Measurements from ENCODE around the gene SLC27A3.
A peak's percentile ranks its signal among the peaks of the same experiment; 100 is the strongest.
"Not testable (repeated sequence)": the region's sequence is repeated elsewhere in the genome, so short reads cannot be mapped to it uniquely, and the experiment has no call there.

SLC27A3 gene

DNA sequence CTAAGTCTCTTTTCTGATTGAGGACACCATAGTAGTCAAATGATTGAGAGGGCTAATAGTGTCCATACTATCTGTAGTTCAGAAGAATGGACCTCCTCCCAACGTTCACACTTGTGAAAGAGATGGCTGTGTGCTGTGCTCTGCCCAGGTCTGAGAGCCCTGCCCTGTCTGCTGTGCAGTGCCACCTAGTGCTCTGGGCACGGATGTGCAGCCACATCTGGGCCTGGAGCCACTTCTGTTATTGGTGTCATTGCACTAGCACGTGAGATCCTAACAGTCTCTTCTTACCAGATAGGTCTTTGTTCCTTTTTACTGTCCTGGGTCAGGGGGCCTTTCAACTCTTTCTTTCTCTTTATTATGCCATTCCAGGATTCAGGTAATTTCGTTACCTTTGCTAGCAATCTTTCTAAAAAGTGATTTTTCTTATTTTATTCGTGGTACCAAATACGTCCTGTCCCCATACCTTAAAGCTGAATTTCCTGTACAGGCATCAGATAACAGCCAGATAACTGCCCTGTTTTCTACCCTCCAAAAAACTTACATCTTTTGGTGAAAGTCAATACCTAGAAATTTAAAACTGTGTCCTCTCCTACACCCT is 25.7 kb upstream of the SLC27A3 start:
- TF ChIP-seq GATA1 (IDR thresholded peaks at IDR 0.05; ENCODE audit: low read depth, low read length), result no peak
- no peak for TF ChIP-seq POLR2A (IDR thresholded peaks at IDR 0.05; ENCODE audit: low read length)
- DNase-seq, result peak; percentile 82 to 87

- DNase-seq, result no peak
- TF ChIP-seq POLR2A (IDR thresholded peaks at IDR 0.05; ENCODE audit: low read length) (no peak), GATA1 (IDR thresholded peaks at IDR 0.05; ENCODE audit: low read depth, low read length) (no peak)
Observed at GRCh38 chr1:153750026-153750995, 24.9 kb upstream of the SLC27A3 start.

- no peak for DNase-seq
Observed at GRCh38 chr1:153752072-153752471, 23.1 kb upstream of the SLC27A3 start.

DNA sequence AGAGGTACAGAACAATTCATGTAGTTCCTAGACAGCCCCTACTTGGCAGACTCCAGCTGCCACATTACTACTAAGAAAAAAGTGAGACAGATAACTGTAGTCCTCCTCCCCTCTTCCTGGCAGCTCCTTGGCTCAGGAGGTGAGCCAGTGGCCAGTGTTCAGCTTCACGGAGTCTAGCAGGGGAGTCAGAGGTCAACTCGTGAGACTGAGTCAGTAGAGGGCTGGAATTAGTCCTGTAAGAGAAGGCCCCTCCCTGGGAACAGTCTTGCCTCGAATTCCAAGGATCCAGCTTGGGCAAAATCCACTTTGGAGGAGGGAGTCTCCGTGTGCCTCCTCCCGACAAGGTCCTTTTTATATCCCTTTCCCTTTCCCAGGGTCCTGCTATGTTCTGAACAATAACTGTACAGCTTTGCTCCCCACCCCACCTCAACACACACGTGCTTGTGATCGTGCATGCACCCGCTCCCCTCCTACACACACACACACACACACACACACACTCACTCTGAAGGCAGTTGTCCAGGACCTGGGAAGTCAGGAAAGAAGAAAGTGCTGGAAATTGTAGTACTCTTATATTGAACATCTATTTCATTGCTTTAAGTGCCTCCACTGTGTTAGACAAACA is 22.5 kb upstream of the SLC27A3 start:
- DNase-seq, result no peak
- TF ChIP-seq POLR2A (IDR thresholded peaks at IDR 0.05; ENCODE audit: low read length), result no peak
- TF ChIP-seq GATA1 (IDR thresholded peaks at IDR 0.05; ENCODE audit: low read depth, low read length), result no peak

More at GRCh38 chr1:153752072-153752471, 23.1 kb upstream of the SLC27A3 start:
- no peak for TF ChIP-seq POLR2A (IDR thresholded peaks at IDR 0.05; ENCODE audit: low read length)
- no peak for TF ChIP-seq GATA1 (IDR thresholded peaks at IDR 0.05; ENCODE audit: low read depth, low read length)

DNA sequence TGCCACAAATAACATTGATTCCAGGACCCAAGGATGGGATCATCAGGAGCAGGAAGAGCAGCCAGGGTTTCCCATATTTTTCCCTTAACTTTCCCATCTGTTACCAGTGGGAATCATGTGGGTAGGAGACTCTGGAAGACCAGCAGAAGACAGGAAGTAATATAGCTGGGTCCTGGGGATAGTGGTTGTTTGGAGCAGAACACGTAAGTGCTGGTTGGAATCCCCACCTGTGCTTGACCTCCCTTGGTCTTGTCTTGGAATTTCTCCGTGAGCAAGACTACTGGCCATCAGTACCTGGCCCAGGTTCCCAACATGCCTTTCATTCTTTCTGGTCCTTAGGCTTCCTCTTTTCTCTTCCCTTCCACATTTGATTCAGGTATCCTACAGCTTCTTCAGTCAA is 20.9 kb upstream of the SLC27A3 start:
- no peak for DNase-seq
- TF ChIP-seq POLR2A (IDR thresholded peaks at IDR 0.05; ENCODE audit: low read length), result no peak
- no peak for TF ChIP-seq GATA1 (IDR thresholded peaks at IDR 0.05; ENCODE audit: low read depth, low read length)

DNA sequence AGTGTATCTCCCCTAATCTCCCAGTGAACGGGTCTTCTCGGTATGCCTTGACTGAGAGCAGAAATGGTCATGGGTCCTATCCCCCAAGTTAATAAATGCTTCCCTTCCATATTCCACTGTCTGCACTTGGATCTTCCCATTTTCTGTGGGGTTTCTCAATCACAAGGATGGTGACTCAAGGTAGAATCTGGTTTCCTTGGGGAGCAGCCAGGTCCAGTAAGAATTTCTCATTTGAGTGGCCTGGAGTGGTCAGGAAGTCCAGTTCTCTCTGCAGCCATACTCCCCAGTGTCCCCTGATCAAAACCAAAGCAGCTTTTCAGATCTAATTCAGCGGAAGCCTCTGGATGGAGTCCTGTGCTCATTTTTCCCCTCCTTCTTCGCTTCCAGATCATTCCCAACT is 14.8 kb upstream of the SLC27A3 start:
- no peak for DNase-seq
- TF ChIP-seq GATA1 (IDR thresholded peaks at IDR 0.05; ENCODE audit: low read depth, low read length) (no peak), POLR2A (IDR thresholded peaks at IDR 0.05; ENCODE audit: low read length) (no peak)

- no peak for DNase-seq
- TF ChIP-seq POLR2A (IDR thresholded peaks at IDR 0.05; ENCODE audit: low read length) (no peak), GATA1 (IDR thresholded peaks at IDR 0.05; ENCODE audit: low read depth, low read length) (no peak)
Observed at GRCh38 chr1:153763365-153764225, 11.6 kb upstream of the SLC27A3 start.

DNA sequence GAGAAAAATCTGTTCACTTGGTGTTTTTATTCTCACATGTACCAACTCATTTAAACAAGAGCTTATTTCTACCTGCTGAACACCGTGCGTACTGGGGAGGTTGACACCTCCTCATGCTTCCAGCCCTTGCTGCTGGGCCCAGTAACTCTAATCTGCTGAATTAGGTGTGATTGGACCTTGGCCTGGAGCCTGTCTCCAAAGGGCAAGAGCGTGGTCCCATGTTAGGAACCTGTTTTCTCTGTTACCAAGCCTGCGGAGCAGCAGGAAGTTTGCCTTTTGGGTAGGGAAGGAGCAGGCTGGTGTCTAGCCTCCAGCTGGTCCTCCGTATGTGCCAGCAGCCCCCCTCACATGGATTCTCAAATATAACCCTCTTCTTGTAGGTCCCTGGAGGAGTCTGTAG is 10.9 kb upstream of the SLC27A3 start:
- TF ChIP-seq POLR2A (IDR thresholded peaks at IDR 0.05; ENCODE audit: low read length) (no peak), GATA1 (IDR thresholded peaks at IDR 0.05; ENCODE audit: low read depth, low read length) (no peak)
- no peak for DNase-seq

DNA sequence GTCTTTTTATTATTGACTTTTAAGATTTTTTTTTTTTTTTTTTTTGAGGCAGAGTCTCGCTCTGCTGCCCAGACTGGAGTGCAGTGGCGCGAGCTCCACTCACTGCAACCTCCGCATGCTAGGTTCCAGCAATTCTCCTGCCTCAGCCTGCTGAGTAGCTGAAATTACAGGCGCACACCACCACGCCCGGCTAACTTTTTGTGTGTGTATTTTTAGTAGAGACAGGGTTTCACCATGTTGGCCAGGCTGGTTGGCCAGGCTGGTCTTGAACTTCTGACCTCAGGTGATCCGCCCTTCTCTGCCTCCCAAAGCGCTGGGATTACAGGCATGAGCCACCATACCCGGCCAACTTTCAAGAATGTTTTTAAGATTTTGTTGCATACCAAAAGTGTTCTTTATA is 8.5 kb upstream of the SLC27A3 start:
- DNase-seq, result not testable (repeated sequence)

GRCh38 chr1:153767519-153767918 is 7.7 kb upstream of the SLC27A3 start:
- TF ChIP-seq POLR2A (IDR thresholded peaks at IDR 0.05; ENCODE audit: low read length), result no peak
- TF ChIP-seq GATA1 (IDR thresholded peaks at IDR 0.05; ENCODE audit: low read depth, low read length), result no peak

DNA sequence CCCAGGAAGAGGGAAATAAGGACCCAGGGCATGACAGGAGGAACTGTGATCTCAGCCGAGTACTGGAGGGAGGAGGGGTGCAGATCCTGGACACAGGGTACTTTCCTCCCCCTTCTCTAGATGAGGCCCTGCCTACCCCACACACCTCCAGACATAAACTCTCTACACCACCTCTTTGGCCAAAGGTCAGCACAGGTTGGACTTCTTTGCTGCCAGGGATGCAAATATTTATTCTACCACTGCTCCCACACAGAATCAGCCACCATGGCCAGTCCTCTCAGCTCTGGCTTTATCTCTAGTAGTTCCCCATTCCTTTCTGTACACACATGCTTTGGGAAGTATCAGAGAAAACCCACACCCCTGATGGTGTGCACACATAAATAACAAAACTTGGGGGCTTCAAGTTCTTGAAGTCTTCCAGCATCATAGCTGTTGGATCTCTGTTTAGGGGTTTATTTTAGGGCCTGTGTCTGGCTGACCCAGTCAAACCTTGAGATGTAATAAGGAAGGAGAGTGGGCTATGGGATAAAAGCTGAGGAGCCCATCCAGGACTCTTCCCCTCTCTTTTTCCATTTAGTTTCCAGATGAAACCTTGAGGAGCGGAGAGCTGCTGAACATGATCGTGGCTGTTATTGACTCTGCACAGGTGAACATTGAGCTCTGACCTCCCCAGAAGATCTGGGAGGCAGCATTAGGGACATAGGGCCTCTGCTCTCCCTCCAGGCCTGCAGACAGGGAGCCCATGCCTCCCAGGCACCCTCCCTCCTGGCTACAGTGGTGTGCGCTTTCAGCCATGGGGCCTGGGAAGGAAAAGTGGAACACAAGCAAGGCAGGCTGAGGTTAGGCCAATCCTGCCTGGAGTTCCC is 6.7 kb upstream of the SLC27A3 start:
- DNase-seq, result no peak
- no peak for TF ChIP-seq GATA1 (IDR thresholded peaks at IDR 0.05; ENCODE audit: low read depth, low read length)
- no peak for TF ChIP-seq POLR2A (IDR thresholded peaks at IDR 0.05; ENCODE audit: low read length)

More at GRCh38 chr1:153767519-153767918, 7.7 kb upstream of the SLC27A3 start:
- DNase-seq, result no peak

- no peak for TF ChIP-seq POLR2A (IDR thresholded peaks at IDR 0.05; ENCODE audit: low read length)
- TF ChIP-seq GATA1 (IDR thresholded peaks at IDR 0.05; ENCODE audit: low read depth, low read length), result no peak
- DNase-seq, result no peak
Observed at GRCh38 chr1:153769221-153769620, 6.0 kb upstream of the SLC27A3 start.

DNA sequence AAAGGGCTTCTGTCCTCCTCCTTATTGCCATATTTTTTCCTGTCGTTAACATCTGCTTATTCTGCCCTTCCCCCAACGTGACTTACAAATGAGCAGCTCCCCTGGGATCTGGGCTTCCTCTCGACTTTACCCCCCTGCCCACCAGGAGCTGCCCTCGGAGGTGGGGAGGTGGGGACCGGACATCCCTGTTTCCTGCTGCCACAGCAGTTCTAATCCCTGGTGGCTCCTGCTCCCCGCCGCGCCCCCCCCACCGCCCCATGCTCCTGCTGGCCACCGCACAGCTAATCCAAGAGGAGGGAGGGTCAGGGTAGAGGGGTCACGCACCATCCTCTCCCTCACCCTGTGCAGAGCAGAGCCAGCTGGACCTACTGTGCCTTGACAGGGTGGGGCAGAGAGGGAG is 4.4 kb upstream of the SLC27A3 start:
- no peak for DNase-seq
- TF ChIP-seq GATA1 (IDR thresholded peaks at IDR 0.05; ENCODE audit: low read depth, low read length) (no peak), POLR2A (IDR thresholded peaks at IDR 0.05; ENCODE audit: low read length) (no peak)

Data from erythroblast (primary cell).